GM18505 (cell line): Measurements from ENCODE around the gene OR14I1.
"Not testable (repeated sequence)": the region's sequence is repeated elsewhere in the genome, so short reads cannot be mapped to it uniquely, and the experiment has no call there.

Source experiments
- ATAC-seq: cut with Tn5 transposase; IDR thresholded peaks from one replicate; pipeline ENCODE4 v1.9.1; 2021; ENCODE audit not compliant: unreplicated experiment
- POLR2A ChIP-seq: IDR thresholded peaks from 4 replicates; pipeline ENCODE4 v1.6.1; 2011; ENCODE audit warnings: borderline replicate concordance; ENCODE audit not compliant: insufficient read depth, insufficient read length; ENCODE audit errors: extremely low read depth

OR14I1 gene

GRCh38 chr1:248703674-248704073, 1.1 kb upstream of the OR14I1 start:
- no peak for ATAC-seq
- TF ChIP-seq POLR2A: no peak

- no peak for ATAC-seq
- no peak for TF ChIP-seq POLR2A
Observed at GRCh38 chr1:248699099-248699498, 3.5 kb downstream of the OR14I1 start.

GRCh38 chr1:248697907-248698306, 4.7 kb downstream of the OR14I1 start:
- no peak for ATAC-seq

GRCh38 chr1:248696774-248697173, 5.8 kb downstream of the OR14I1 start:
- TF ChIP-seq POLR2A: no peak
- no peak for ATAC-seq

More at GRCh38 chr1:248697907-248698306, 4.7 kb downstream of the OR14I1 start:
- no peak for TF ChIP-seq POLR2A

- ATAC-seq: no peak
- TF ChIP-seq POLR2A: no peak
Observed at GRCh38 chr1:248696261-248696660, 6.3 kb downstream of the OR14I1 start.

- no peak for ATAC-seq
- TF ChIP-seq POLR2A: no peak
Observed at GRCh38 chr1:248695451-248696132, 7.0 kb downstream of the OR14I1 start.

- ATAC-seq: no peak
- no peak for TF ChIP-seq POLR2A
Observed at GRCh38 chr1:248691567-248692155, 10.9 kb downstream of the OR14I1 start.

GRCh38 chr1:248688527-248689298, 13.9 kb downstream of the OR14I1 start:
- ATAC-seq: peak; percentile 63
- no peak for TF ChIP-seq POLR2A

GRCh38 chr1:248686815-248687214, 15.8 kb downstream of the OR14I1 start:
- TF ChIP-seq POLR2A: no peak
- ATAC-seq: peak; percentile 82

GRCh38 chr1:248681651-248682050, 20.9 kb downstream of the OR14I1 start:
- TF ChIP-seq POLR2A: no peak
- ATAC-seq: no peak

GRCh38 chr1:248670003-248670402, 32.6 kb downstream of the OR14I1 start:
- ATAC-seq: no peak
- TF ChIP-seq POLR2A: no peak

GRCh38 chr1:248663453-248664328, 38.9 kb downstream of the OR14I1 start:
- ATAC-seq: peak; percentile 99

GRCh38 chr1:248656797-248657196, 45.8 kb downstream of the OR14I1 start:
- ATAC-seq: not testable (repeated sequence)

GRCh38 chr1:248655354-248655753, 47.2 kb downstream of the OR14I1 start, which contains the start of gene OR2T27:
OR2T27 (minus strand) TSS chr1:248655528; CDS start chr1:248650884, 4,644 bp downstream.
- peak; percentile 49 for ATAC-seq
